Mucosa of gallbladder (tissue), 1 donor: ENCODE measurements around the gene ABCG4. TPM values are rescaled to one million over a fixed set of nuclear protein-coding genes. Genes with fewer than 3 reads are reported as not detected.

ENCODE experiments used
- DNase-seq: peaks from one replicate; pipeline ENCODE4 v3.0.0-alpha.2; 2020; ENCODE audit warnings: low spot score
- total RNA-seq: library from RNA; stranded (reverse); gene quantifications from one replicate; pipeline ENCODE4 v1.2.1, GENCODE V29; 2021
- donor health status: DM: no; HTN: no; CAD: no.

Gene ABCG4
- total RNA-seq, 1 donor from 2014 or later, result 0.17 TPM

DNA sequence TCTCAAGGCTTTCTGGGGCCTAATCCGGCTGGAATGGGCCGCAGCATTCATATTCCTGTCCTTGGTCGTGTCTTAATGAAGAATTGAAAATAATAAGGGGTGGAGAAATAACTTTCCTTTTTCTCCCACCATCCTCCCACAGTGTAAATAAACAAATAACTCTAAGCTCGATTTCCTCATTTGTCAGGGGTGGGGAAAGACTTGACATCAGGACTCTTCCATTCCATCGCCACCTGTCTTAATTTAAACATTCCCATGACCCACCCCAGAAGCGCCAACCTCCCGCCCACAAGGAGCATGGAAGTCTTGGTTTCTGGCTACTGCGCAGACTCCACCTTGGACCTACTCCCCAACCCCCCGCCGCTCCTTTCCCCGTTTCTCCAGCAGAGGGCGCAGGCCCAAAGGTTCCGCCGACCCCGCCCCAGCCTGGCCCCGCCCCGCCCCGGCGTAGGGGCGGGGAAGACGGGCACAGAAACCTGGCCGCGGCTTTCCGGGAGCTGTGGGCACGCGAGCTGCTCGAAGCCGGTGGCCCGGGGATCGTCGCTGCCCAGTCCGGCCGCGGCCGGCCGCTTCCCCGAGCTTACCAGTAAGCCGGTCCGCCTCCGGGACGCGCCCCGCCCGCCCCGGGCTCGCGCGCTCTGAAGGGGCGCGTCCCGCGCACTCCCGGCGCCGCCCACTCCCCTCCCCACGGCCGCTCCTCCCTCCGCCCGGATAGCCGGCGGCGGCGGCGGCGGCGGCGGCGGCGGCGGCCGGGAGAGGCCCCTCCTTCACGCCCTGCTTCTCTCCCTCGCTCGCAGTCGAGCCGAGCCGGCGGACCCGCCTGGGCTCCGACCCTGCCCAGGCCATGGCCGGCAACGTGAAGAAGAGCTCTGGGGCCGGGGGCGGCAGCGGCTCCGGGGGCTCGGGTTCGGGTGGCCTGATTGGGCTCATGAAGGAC, 57.0 kb downstream of the ABCG4 start, which contains the start of gene CBL:
Gene CBL, plus strand, starts transcription at position 766 of the 937 bp plus-strand sequence. Its CDS starts 79 bp downstream, at position 845.
- peak; percentile 96 for DNase-seq

- DNase-seq, result peak; percentile 25
These were observed 57.9 kb downstream of the ABCG4 start for GRCh38 chr11:119206511-119207414.

DNA sequence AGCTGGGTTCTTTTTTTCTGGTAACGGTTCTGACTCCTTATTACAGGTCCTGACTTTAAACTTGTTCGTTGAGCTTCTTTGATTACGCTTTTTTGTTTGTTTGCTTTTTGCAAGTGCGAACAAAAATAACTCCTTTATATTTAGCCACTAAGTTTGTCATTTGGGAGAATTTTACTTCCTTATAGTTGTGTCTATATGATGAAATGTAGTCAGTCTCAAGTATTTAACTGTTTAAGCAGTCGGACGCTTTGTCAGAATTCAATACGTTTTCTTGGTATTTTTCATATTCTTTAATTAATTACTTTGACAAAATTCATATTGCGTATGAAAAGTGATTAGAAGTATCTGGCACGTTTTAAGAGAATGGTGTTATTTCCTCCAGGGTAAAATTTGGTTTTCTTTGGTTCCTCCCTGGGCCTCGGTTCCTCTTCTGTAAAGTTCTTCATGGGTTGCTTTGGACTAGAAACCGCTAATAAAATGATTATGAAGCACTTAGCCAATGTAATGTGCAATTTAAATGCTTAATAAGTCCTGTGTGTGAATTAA, 58.6 kb downstream of the ABCG4 start:
- no peak for DNase-seq

GRCh38 chr11:119209186-119209585, 60.3 kb downstream of the ABCG4 start:
- no peak for DNase-seq

GRCh38 chr11:119210050-119210449, 61.2 kb downstream of the ABCG4 start:
- DNase-seq, result no peak

Other genes starting within 250 kb of the ABCG4 start
- 107 TPM for gene BCL9L, start 223.1 kb upstream of the ABCG4 start, total RNA-seq
- not detected for gene UPK2, start 192.8 kb upstream of the ABCG4 start, total RNA-seq
- gene FOXR1, start 177.3 kb upstream of the ABCG4 start, total RNA-seq, result not detected
- gene CENATAC, start 150.9 kb upstream of the ABCG4 start, total RNA-seq, result 23.2 TPM
- 662 TPM for gene RPS25, start 130.7 kb upstream of the ABCG4 start, total RNA-seq
- gene TRAPPC4, start 130.3 kb upstream of the ABCG4 start, total RNA-seq, result 82.6 TPM
- gene SLC37A4, start 118.2 kb upstream of the ABCG4 start, total RNA-seq, result 64.3 TPM
- 201 TPM for gene HYOU1, start 91.8 kb upstream of the ABCG4 start, total RNA-seq
- 33.4 TPM for gene VPS11, start 81.2 kb upstream of the ABCG4 start, total RNA-seq
- gene HMBS, start 64.2 kb upstream of the ABCG4 start, total RNA-seq, result 12.3 TPM
- gene DPAGT1, start 47.2 kb upstream of the ABCG4 start, total RNA-seq, result 65.9 TPM
- gene C2CD2L, start 41.7 kb upstream of the ABCG4 start, total RNA-seq, result 21.9 TPM
- gene HINFP, start 27.5 kb upstream of the ABCG4 start, total RNA-seq, result 35.9 TPM
- gene NLRX1, start 19.7 kb downstream of the ABCG4 start, total RNA-seq, result 24.6 TPM
- 107 TPM for gene NHERF4, start 36.4 kb downstream of the ABCG4 start, total RNA-seq
- 15.6 TPM for gene CBL, start 57.3 kb downstream of the ABCG4 start, total RNA-seq
- 130 TPM for gene MCAM, start 168.1 kb downstream of the ABCG4 start, total RNA-seq
- 36.4 TPM for gene RNF26, start 185.5 kb downstream of the ABCG4 start, total RNA-seq
- 32.9 TPM for gene C1QTNF5, start 191.8 kb downstream of the ABCG4 start, total RNA-seq
- gene MFRP, start 197.7 kb downstream of the ABCG4 start, total RNA-seq, result not detected
- 7.3 TPM for gene USP2, start 232.6 kb downstream of the ABCG4 start, total RNA-seq